Fibroblast of skin of left quadriceps (primary cell): ENCODE results near the gene SPDYE1.
"Not testable (repeated sequence)": the region's sequence is repeated elsewhere in the genome, so short reads cannot be mapped to it uniquely, and the experiment has no call there.

Experiments
- DNase-seq, 2 experiments: peaks; one replicate each; pipeline ENCODE4 v3.0.0-alpha.2; 2013; ENCODE audit warnings: low read depth in 2 of 2

Gene SPDYE1

GRCh38 chr7:43990829-43991228, 6.9 kb upstream of the SPDYE1 start:
- not testable (repeated sequence) for DNase-seq

- DNase-seq: peak in 1 of 2 experiments; percentile 8
Observed at GRCh38 chr7:43992896-43993295, 4.8 kb upstream of the SPDYE1 start.

- DNase-seq: not testable (repeated sequence)
Observed at GRCh38 chr7:43994681-43995080, 3.0 kb upstream of the SPDYE1 start.

GRCh38 chr7:44012081-44012480, 14.4 kb downstream of the SPDYE1 start:
- not testable (repeated sequence) for DNase-seq

GRCh38 chr7:44015090-44015489, 17.4 kb downstream of the SPDYE1 start:
- not testable (repeated sequence) for DNase-seq

GRCh38 chr7:44018857-44019807, 21.4 kb downstream of the SPDYE1 start:
- DNase-seq: peak; percentile 94

- not testable (repeated sequence) for DNase-seq
Observed at GRCh38 chr7:44019825-44020224, 22.1 kb downstream of the SPDYE1 start.

GRCh38 chr7:44022069-44022468, 24.4 kb downstream of the SPDYE1 start:
- DNase-seq: not testable (repeated sequence)

- DNase-seq: not testable (repeated sequence)
Observed at GRCh38 chr7:44022796-44023467, 25.2 kb downstream of the SPDYE1 start.

- not testable (repeated sequence) for DNase-seq
Observed at GRCh38 chr7:44029433-44029832, 31.7 kb downstream of the SPDYE1 start.

GRCh38 chr7:44030029-44030428, 32.3 kb downstream of the SPDYE1 start:
- DNase-seq: not testable (repeated sequence)

- not testable (repeated sequence) for DNase-seq
Observed at GRCh38 chr7:44031319-44031718, 33.6 kb downstream of the SPDYE1 start.

GRCh38 chr7:44032031-44032430, 34.3 kb downstream of the SPDYE1 start:
- not testable (repeated sequence) for DNase-seq

- not testable (repeated sequence) for DNase-seq
Observed at GRCh38 chr7:44033971-44034844, 36.5 kb downstream of the SPDYE1 start.

GRCh38 chr7:44036364-44036763, 38.7 kb downstream of the SPDYE1 start:
- DNase-seq: not testable (repeated sequence)

GRCh38 chr7:44037951-44038350, 40.3 kb downstream of the SPDYE1 start:
- not testable (repeated sequence) for DNase-seq

- DNase-seq: not testable (repeated sequence)
Observed at GRCh38 chr7:44038553-44038952, 40.9 kb downstream of the SPDYE1 start.

GRCh38 chr7:44038961-44039558, 41.4 kb downstream of the SPDYE1 start:
- DNase-seq: not testable (repeated sequence)

GRCh38 chr7:44039800-44040492, 42.2 kb downstream of the SPDYE1 start:
- not testable (repeated sequence) for DNase-seq

- not testable (repeated sequence) for DNase-seq
Observed at GRCh38 chr7:44040493-44040891, 42.8 kb downstream of the SPDYE1 start.
